Measurements from ENCODE around the gene TPRX1.
"Not testable (repeated sequence)": the region's sequence is repeated elsewhere in the genome, so short reads cannot be mapped to it uniquely, and the experiment has no call there.

The TPRX1 gene

DNA sequence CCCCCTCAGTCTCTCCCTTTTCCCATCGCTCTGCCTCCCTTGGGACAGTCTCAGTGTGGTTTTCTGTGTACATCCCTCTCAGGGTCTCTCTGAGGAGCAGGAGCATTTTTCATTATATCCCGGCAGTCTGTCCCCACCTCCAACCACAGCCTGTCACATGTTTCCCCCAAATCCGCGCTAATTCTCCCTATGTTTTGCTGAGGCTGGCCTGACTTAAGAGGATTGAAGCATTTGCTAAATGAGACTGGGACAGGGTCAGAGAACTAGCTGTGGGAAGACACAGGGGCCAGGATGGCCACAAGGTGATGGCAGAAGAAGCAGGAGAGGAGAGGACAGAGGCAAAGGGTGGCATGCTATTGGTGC lies 5.5 kb downstream of the TPRX1 start:
- no peak for DNase-seq

DNA sequence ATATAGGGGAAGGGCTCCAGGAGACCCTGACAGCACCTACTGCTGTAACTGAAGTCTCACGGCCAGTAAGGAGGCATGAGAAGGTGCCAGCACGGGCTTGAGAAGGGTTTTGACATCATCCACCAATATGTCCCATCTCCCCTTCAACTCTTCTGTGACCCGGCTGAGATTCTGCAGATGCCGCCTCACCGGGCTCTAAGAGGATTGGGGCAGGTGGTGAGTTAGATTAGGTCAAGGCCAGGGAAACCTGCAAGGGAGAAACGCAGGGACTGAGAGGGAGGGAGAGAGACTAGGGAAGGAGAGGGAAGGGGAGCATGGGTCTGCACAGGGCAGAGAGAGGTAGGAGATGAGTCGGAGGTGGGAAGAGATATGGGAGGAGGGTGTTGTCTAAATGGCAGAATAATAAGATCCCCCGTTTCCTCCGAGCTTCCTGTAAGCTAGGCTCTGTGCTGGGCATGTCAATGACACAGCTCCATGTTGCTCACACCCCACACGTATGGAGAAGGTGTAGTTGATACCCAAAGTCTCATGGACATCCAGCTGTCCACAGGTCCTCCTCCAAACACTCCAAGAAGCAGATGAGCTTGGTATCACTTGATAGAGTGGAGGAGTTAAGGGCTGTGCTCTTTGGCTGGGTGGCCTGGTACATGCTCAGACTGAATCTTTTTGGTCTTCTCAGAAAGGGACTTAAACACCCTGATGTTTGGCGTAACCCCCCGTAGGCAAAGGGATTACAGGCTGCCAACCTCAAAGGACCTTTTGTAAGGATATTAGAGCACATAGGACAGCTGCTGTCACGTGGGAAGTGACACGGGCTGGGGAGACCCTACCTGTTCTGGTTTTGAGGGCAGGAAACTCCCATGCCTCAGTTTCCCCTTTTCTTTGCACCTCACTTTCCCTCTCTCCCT lies 6.1 kb downstream of the TPRX1 start:
- DNase-seq, result no peak

DNA sequence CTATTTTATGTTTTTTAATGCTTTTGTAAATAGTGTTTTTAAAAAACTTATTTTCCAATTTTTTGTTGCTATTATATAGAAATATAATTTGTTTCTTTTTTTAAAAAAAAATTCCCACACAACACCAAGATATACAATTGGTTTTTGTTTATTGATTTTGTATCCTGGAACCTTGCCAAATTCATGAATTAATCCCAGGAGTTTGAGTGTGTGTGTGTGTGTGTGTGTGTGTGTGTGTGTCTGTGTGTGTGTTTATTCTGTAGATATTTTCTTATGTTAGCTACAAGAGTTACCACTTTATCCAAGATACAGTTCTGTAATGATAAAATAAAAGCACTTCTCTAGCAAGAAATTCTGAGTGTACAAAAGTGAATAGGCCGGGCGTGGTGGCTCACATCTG lies 7.6 kb downstream of the TPRX1 start:
- DNase-seq, result peak; percentile 3

- DNase-seq, result no peak
Measured at GRCh38 chr19:47794526-47794925, 9.8 kb downstream of the TPRX1 start.

DNA sequence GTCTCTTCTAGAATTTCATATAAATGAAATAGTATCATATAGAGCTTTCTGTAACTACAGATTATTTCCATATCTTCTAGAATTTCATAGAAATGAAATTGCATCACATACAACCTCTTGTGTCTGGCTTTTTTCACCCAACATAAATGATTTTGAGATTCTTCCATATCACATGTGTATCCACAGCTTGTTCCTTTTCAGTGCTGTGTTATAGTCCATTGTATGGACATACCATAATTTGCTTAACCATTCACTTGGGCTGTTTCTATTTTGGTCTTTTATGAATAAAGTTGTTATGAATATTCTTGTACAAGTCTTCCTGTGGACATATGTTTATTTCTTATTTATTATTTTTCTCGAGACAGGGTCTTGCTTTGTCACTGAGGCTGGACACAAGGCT lies 11.7 kb downstream of the TPRX1 start:
- DNase-seq, result no peak

DNA sequence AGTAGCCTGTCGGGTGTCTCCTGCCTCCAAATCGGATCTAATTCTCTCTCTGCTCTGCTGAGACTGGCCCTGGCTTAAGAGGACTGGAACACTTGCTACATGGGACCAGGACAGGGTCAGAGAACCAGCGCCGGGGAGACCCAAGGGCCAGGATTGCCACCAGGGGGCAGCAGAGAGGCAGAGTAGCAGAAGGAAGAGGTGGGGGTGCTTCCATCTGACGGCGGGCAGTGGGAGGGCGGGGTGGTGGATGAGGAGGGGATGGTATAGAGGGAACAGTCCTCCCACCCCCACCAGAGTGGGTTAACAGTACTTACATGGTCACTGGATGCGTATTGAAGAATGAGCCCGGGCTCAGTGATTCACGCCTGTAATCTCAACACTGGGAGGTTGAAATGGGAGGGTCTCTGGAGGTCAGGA lies 13.9 kb downstream of the TPRX1 start:
- DNase-seq, result peak; percentile 59

DNA sequence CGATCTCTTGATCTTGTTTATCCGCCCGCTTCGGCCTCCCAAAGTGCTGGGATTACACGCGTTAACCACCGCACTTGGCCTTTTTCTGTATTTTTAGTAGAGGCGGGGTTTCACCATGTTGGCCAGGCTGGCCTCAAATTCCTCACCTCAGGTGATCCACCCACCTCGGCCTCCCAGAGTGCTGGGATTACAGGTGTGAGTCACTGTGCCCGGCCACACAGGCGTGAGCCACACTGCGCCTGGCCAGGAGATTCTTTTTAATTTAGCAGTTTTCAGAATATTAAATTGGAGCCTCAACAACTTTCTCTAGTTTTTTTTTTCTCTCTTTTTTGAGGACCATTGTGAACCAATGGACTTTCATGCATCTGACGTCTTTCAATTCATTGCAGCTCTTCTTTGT lies 14.5 kb downstream of the TPRX1 start:
- not testable (repeated sequence) for DNase-seq

- DNase-seq, result not testable (repeated sequence)
Measured at GRCh38 chr19:47787307-47787706, 17.0 kb downstream of the TPRX1 start.

- no peak for DNase-seq
Measured at GRCh38 chr19:47786566-47786965, 17.8 kb downstream of the TPRX1 start.

DNA sequence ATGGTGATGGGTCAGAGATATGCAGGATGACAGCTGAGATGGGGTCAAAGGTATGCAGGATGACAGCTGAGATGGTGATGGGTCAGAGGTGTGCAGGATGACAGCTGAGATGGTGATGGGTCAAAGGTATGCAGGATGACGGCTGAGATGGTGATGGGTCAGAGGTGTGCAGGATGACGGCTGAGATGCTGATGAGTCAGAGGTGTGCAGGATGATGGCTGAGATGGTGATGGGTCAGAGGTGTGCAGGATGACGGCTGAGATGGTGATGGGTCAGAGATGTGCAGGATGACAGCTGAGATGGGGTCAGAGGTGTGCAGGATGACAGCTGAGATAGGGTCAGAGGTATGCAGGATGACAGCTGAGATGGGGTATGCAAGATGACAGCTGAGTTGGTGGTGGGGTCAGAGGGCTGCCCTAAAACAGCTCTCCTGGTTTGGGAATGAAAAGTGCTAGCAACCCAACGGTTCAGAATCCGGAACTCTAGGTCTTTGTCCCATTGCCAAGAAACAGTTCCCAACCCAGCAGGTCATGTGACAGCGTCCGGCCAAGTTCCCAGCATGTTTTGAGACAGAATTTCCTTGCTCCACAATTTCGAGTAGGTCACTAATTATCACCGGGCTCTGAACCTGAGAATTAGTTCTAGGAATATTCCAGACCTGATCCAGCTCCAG lies 22.6 kb downstream of the TPRX1 start:
- DNase-seq, result no peak

DNA sequence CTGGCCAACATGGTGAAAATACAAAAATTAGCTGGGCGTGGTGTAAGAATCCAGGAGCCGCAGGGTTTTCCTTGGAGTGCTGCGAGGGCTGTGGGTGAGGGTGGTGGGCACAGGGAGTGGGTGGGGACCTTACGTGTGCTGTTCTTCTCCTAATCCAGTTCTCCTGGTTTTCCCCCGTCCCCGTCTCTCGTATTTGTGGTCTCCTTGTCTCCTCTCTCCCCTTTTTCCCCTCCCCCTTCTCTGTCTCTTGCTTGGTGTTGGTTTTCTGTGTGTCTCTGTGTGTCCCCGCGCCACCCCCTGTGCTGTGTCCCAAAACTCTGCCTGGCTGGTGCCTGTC lies 24.2 kb downstream of the TPRX1 start:
- no peak for DNase-seq

- DNase-seq, result no peak
Measured at GRCh38 chr19:47779524-47780214, 24.7 kb downstream of the TPRX1 start.

DNA sequence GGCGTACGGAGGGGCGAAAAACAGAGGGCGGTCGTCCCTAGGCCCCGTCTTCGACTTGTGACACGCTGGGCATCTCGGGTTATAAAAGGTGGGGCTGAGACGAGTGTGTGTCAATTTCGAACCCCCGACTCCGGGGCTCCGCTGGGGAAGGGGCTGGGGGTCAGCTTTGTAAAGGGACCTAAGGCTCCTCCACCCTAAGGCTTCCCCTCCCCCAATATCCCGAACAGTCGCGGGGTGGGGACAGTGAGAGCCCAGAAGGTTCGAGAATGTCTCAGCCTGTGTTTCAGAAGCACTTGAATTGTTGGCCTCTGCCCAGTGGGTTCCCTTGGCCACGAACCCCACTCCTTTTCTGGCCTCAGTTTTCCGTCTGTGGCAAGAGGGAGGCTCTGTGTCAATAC lies 25.4 kb downstream of the TPRX1 start:
- DNase-seq, result no peak

- DNase-seq, result peak; percentile 85
Measured at GRCh38 chr19:47778049-47778953, 26.1 kb downstream of the TPRX1 start, which contains the start of gene SELENOW. TSS of gene SELENOW (plus strand) at chr19:47778703. CDS start at chr19:47778786, 83 bp downstream.

- DNase-seq, result not testable (repeated sequence)
Measured at GRCh38 chr19:47777245-47778048, 26.9 kb downstream of the TPRX1 start.

- peak; percentile 98 for DNase-seq
Measured at GRCh38 chr19:47776568-47776967, 27.8 kb downstream of the TPRX1 start.

GRCh38 chr19:47771291-47771690 lies 33.1 kb downstream of the TPRX1 start:
- DNase-seq, result not testable (repeated sequence)

DNA sequence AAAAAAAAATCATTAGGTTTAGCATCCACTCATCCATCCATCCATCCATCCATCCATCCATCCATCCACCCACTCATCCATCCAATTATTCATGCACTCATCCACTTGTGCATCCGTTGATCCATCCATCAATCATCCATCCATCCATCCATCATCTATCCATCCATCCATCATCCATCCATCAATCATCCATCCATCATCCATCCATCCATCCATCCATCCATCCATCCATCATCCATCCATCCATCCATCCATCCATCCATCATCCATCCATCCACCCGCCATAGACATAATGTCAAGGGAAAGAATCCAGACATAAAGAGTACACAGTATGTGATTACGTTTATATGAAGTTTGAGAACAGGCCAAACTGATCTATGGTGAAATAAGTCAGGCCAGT lies 34.8 kb downstream of the TPRX1 start:
- no peak for DNase-seq

GRCh38 chr19:47768604-47769003 lies 35.7 kb downstream of the TPRX1 start:
- DNase-seq, result no peak

GRCh38 chr19:47767349-47767748 lies 37.0 kb downstream of the TPRX1 start:
- DNase-seq, result no peak

DNA sequence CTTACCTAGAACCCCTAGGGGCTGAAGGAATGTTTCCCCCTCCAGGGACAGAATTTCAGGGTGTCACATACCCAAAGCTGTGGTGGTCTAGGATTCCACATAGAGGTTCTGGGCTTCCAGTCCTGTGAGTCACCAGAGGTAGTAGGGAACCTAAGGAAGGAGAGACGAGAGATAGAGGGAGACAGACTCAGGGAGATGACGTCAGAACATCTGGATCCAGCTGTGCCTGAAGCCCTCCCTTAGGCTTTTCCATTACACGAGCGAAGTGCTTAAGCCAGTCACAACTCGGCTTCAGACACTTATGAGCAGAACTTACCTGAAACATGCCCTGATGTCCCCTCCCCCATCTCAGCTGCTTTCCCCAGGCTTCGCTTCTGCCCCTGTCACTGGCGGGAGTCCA lies 37.7 kb downstream of the TPRX1 start:
- DNase-seq, result no peak

- no peak for DNase-seq
Measured at GRCh38 chr19:47766359-47766620, 38.1 kb downstream of the TPRX1 start.
